SK-N-SH (cell line): ENCODE data around the gene FAM43A. TPM values are rescaled to one million over a fixed set of nuclear protein-coding genes. Genes with fewer than 3 reads are reported as not detected.

Experiments used
- CTCF ChIA-PET: fragments of 300-600, 350-600 bp; formaldehyde crosslinking; extraction: SDS; loops from one replicate; lab custom pipeline; 2021; lab: Yijun Ruan, JAX
- POLR2A ChIA-PET: fragments of 350-600 bp; sonication (Branson Sonifier 250); formaldehyde crosslinking; extraction: SDS; loops from one replicate; lab custom pipeline; 2020; ENCODE audit warnings: antibody characterized with exemption, inconsistent platforms; lab: Yijun Ruan, JAX
- DNase-seq: peaks from one replicate; pipeline ENCODE4 v3.0.0; 2012
- H2AFZ ChIP-seq: fragments of 200-600 bp; sonication (generic); 2 replicates; pipeline ENCODE4 v1.8.1; 2016; ENCODE audit warnings: antibody characterized with exemption, mild to moderate bottlenecking, low read depth
- H3F3A ChIP-seq: fragments of 200-600 bp; sonication (generic); replicated peaks from 2 replicates; pipeline ENCODE3; 2016; ENCODE audit warnings: antibody characterized with exemption, mild to moderate bottlenecking; ENCODE audit not compliant: insufficient read depth
- H3K27ac ChIP-seq, 2 experiments: fragments of 200-500 bp in 1 of 2; fragments of 200-600 bp in 1 of 2; sonication (Bioruptor generic) in 1 of 2; sonication (generic), shearing (Covaris generic) in 1 of 2; 2 replicates each; pipeline versions ENCODE4 v1.5.1 to v1.6.1; 2014 to 2016; ENCODE audit warnings: low read depth in 2 of 2, inconsistent platforms in 1 of 2, low read length in 1 of 2, mild to moderate bottlenecking in 1 of 2, mixed read lengths in 1 of 2
- H3K27me3 ChIP-seq: fragments of 200-600 bp; sonication (generic), shearing (Covaris generic); 2 replicates; pipeline ENCODE4 v1.6.1; 2016; ENCODE audit warnings: mixed run types; ENCODE audit not compliant: insufficient read depth
- H3K36me3 ChIP-seq, 2 experiments: fragments of 200-500 bp in 1 of 2; fragments of 200-600 bp in 1 of 2; sonication (Bioruptor generic) in 1 of 2; sonication (generic) in 1 of 2; replicated peaks in 1 of 2; 2 replicates each; pipeline versions ENCODE3 to v1.5.1; 2014 to 2016; ENCODE audit warnings: low read length in 1 of 2, mild to moderate bottlenecking in 1 of 2; ENCODE audit not compliant: insufficient read depth in 2 of 2, control insufficient read depth in 1 of 2
- H3K4me1 ChIP-seq, 2 experiments: fragments of 200-500 bp in 1 of 2; fragments of 200-600 bp in 1 of 2; sonication (Bioruptor generic) in 1 of 2; sonication (generic), shearing (Covaris generic) in 1 of 2; 2 replicates each; pipeline versions ENCODE4 v1.5.1 to v1.6.1; 2014 to 2016; ENCODE audit warnings: low read depth in 1 of 2, low read length in 1 of 2, mixed run types in 1 of 2; ENCODE audit not compliant: insufficient read depth in 2 of 2, control insufficient read depth in 1 of 2
- H3K4me2 ChIP-seq: fragments of 200-600 bp; sonication (generic), shearing (Covaris generic); 2 replicates; pipeline ENCODE4 v1.6.1; 2017; ENCODE audit warnings: mixed run types
- H3K4me3 ChIP-seq, 2 experiments: fragments of 200-500 bp in 1 of 2; fragments of 200-600 bp in 1 of 2; sonication (Bioruptor generic) in 1 of 2; sonication (generic), shearing (Covaris generic) in 1 of 2; 2 replicates each; pipeline versions ENCODE4 v1.5.1 to v1.8.1; 2014 to 2016; ENCODE audit warnings: low read depth in 2 of 2, inconsistent platforms in 1 of 2, low read length in 1 of 2, mild to moderate bottlenecking in 1 of 2, mixed read lengths in 1 of 2, moderate library complexity in 1 of 2
- H3K79me2 ChIP-seq: fragments of 200-600 bp; sonication (generic); 2 replicates; pipeline ENCODE4 v1.8.1; 2017; ENCODE audit warnings: mild to moderate bottlenecking; ENCODE audit not compliant: insufficient read depth
- H3K9ac ChIP-seq: fragments of 200-600 bp; sonication (generic); 2 replicates; pipeline ENCODE4 v1.6.1; 2017; ENCODE audit warnings: mixed run types
- H3K9me2 ChIP-seq: fragments of 200-600 bp; sonication (generic); 2 replicates; pipeline ENCODE4 v1.6.1; 2017; ENCODE audit warnings: mixed run types
- H3K9me3 ChIP-seq: fragments of 200-600 bp; sonication (generic); 2 replicates; pipeline ENCODE4 v1.6.1; 2017; ENCODE audit warnings: mixed run types, mild to moderate bottlenecking, moderate library complexity
- H4K20me1 ChIP-seq: fragments of 200-600 bp; sonication (generic); 2 replicates; pipeline ENCODE4 v1.6.1; 2017; ENCODE audit warnings: mild to moderate bottlenecking, mixed run types; ENCODE audit not compliant: insufficient read depth
- FOSL2 ChIP-seq: IDR thresholded peaks from 2 replicates; pipeline ENCODE4 v1.4.0; 2012; ENCODE audit warnings: low read depth, mild to moderate bottlenecking, moderate library complexity, borderline replicate concordance
- FOXJ3 ChIP-seq: sonication (generic); formaldehyde crosslinking; IDR thresholded peaks from 2 replicates; pipeline ENCODE4 v1.5.1; 2020; ENCODE audit warnings: mild to moderate bottlenecking, missing genetic modification reagents
- SMC3 ChIP-seq: IDR thresholded peaks from 2 replicates; pipeline ENCODE4 v1.6.1; 2012; ENCODE audit warnings: low read depth, low read length, improper control_type of control experiment
- TAF1 ChIP-seq: IDR thresholded peaks from 2 replicates; pipeline ENCODE4 v1.6.1; 2012; ENCODE audit warnings: low read depth, mild to moderate bottlenecking, low read length, moderate library complexity, borderline replicate concordance
- TCF12 ChIP-seq: IDR thresholded peaks from 2 replicates; pipeline ENCODE4 v1.4.0; 2012
- YY1 ChIP-seq: IDR thresholded peaks from 2 replicates; pipeline ENCODE4 v1.4.0; 2012; ENCODE audit warnings: low read depth, mild to moderate bottlenecking
- WGBS: methylation state at CpG from one replicate; pipeline ENCODE4 v1.1.6; 2017; ENCODE audit warnings: low lambda C conversion rate; 5-methylcytosine and 5-hydroxymethylcytosine counted together
- polyA plus RNA-seq, 3 experiments: library from polyadenylated mRNA; depleted of rRNA; stranded (reverse); fragments of >200 nt; gene quantifications; 2 replicates each; pipeline ENCODE4 v1.2.3, GENCODE V29; 2012
- TF ChIP-seq, protein P1 (sequence below): fragments of 200-600 bp; sonication (generic); IDR thresholded peaks from 2 replicates; pipeline ENCODE4 v1.6.1; 2017; ENCODE audit warnings: antibody characterized with exemption, mild to moderate bottlenecking, moderate library complexity
- TF ChIP-seq, protein P2 (sequence below): IDR thresholded peaks from 2 replicates; pipeline ENCODE4 v1.6.1; 2012; ENCODE audit warnings: mild to moderate bottlenecking, low read depth, low read length, moderate library complexity

The FAM43A gene
- polyA plus RNA-seq, 1 of the 3 experiments (the other 2 are of a cell fraction) = 2.4 TPM

DNA sequence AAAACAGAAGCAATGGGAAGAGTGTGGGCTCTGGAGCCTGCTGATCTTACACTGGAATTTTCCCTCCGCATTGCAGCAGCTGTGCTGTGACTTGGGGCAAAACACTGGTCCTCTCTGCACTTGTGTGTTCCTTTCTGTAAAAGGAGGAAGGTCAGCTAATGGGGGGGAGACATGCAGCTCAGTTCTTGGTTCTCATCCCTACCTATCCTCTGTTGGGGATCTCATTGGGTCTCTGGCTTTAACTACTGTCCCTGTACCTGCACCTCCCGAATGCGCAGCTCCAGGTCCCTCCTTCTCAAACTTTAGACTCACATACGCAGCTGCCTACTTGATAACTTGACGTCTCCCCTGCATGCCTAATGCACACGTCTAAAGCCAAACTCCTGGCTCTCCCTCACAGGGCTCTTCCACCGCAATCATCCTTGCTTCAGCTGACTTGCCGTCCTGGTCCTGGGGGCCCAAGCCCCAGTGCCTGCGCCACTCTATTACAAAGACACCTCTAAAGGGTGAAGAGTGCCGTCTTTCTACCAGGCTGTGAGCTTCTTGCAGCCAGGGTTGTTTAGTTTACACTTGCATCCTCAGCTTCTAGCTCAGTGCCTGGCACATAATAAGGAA lies 46.6 kb upstream of the FAM43A start:
- no peaks in the 10 kb centered on the region for H4K20me1 ChIP-seq
- CTCF ChIA-PET = interaction anchor here (1.2 kb wide), 1 partner anchor 9 kb away, joined by 3 read pairs; no protein-coding TSS in a partner anchor
- POLR2A ChIA-PET = no interaction called here
- H3K9me3 ChIP-seq = no peaks in the 10 kb centered on the region
- no peak overlapping the region for H3K27ac ChIP-seq
- peaks cover 26 to 28% of the 10 kb centered on the region in 2 experiments for H3K36me3 ChIP-seq
- H3K79me2 ChIP-seq = peaks cover 6% of the 10 kb centered on the region
- 96% methylated on average over 10 of the region's 10 CpGs for WGBS
- TF ChIP-seq YY1 = no peak
- no peak for TF ChIP-seq FOSL2
- no peak overlapping the region for H3K4me3 ChIP-seq
- H3K4me1 ChIP-seq = peaks cover 0 to 8% of the 10 kb centered on the region in 2 experiments; a peak in 1 of 4 replicates
- no peak overlapping the region for H3K9ac ChIP-seq
- no peaks in the 10 kb centered on the region for H3K27me3 ChIP-seq
- no peaks in the 10 kb centered on the region for H3K9me2 ChIP-seq
- no peak for DNase-seq
- H2AFZ ChIP-seq = no peak overlapping the region
- peak overlapping the region; percentile 62; the same call in 1 of the 2 replicates for H3K4me2 ChIP-seq
- peaks cover 35% of the 10 kb centered on the region for H3F3A ChIP-seq

DNA sequence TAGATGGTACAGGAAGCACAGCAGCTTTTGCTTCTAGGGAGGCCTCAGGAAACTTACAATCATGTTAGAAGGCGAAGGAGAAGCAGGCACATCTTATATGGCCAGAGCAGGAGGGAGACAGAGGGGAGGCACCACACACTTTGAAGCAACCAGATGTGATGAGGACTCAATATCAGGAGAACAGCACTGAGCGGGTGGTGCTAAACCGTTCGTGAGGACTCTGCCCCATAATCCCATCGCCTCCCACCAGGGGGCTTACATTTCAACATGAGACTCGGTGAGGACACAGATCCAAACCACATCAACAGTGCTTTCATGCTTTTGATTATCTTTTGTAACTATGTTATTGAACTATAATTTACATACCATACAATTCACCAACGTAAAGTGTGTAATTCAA lies 44.9 kb upstream of the FAM43A start:
- H2AFZ ChIP-seq = no peak overlapping the region
- no peak overlapping the region for H3K4me3 ChIP-seq
- CTCF ChIA-PET = interaction anchor here (2.5 kb wide), 1 partner anchor 8 kb away, joined by 13 read pairs; the partner anchor contains the start of gene TMEM44
- 83% methylated on average over 7 of the region's 7 CpGs for WGBS
- peaks cover 30% of the 10 kb centered on the region for H3F3A ChIP-seq
- H3K79me2 ChIP-seq = peaks cover 4% of the 10 kb centered on the region; the same call in 1 of the 2 replicates
- H3K9ac ChIP-seq = no peak overlapping the region
- POLR2A ChIA-PET = no interaction called here
- no peaks in the 10 kb centered on the region for H3K9me3 ChIP-seq
- H3K4me2 ChIP-seq = peak overlapping the region; percentile 62
- no peaks in the 10 kb centered on the region for H3K9me2 ChIP-seq
- no peak for DNase-seq
- TF ChIP-seq TAF1 (no peak), SMC3 (no peak)
- TF ChIP-seq, protein P1, sequence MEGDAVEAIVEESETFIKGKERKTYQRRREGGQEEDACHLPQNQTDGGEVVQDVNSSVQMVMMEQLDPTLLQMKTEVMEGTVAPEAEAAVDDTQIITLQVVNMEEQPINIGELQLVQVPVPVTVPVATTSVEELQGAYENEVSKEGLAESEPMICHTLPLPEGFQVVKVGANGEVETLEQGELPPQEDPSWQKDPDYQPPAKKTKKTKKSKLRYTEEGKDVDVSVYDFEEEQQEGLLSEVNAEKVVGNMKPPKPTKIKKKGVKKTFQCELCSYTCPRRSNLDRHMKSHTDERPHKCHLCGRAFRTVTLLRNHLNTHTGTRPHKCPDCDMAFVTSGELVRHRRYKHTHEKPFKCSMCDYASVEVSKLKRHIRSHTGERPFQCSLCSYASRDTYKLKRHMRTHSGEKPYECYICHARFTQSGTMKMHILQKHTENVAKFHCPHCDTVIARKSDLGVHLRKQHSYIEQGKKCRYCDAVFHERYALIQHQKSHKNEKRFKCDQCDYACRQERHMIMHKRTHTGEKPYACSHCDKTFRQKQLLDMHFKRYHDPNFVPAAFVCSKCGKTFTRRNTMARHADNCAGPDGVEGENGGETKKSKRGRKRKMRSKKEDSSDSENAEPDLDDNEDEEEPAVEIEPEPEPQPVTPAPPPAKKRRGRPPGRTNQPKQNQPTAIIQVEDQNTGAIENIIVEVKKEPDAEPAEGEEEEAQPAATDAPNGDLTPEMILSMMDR = peak; percentile 45
- H3K4me1 ChIP-seq = peaks cover 0 to 8% of the 10 kb centered on the region in 2 experiments; a peak in 1 of 4 replicates
- H3K27ac ChIP-seq = peak overlapping the region in 1 of 2 experiments; percentile 64; a peak in 2 of 4 replicates
- H3K36me3 ChIP-seq = peaks cover 38 to 41% of the 10 kb centered on the region in 2 experiments
- no peaks in the 10 kb centered on the region for H4K20me1 ChIP-seq
- no peaks in the 10 kb centered on the region for H3K27me3 ChIP-seq

DNA sequence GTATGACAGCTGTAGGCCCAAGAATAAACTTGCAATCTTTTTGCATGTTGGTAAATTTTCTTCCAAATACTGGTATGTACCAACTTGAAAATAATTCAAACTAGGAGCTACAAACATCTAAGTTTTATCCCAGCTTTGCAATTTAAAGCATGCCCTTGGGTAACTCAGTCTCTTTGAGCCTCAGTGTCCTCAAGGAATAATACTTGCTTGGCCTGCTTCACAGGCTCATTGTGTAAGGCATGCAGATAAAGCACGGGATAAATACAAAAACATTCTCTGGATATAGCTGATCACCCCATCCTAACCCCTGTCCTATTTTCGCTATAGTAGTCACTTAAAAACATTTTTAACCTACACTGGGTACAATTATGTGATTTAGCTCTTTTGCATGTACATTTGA lies 42.9 kb upstream of the FAM43A start:
- Histone ChIP-seq H3K36me3 (peaks cover 51 to 59% of the 10 kb centered on the region in 2 experiments), H3K4me2 (no peak overlapping the region), H3K27me3 (no peaks in the 10 kb centered on the region), H3K9ac (no peak overlapping the region), H3K27ac (no peak overlapping the region), H4K20me1 (no peaks in the 10 kb centered on the region), H3K9me3 (no peaks in the 10 kb centered on the region), H2AFZ (no peak overlapping the region), H3F3A (peaks cover 30% of the 10 kb centered on the region), H3K79me2 (peaks cover 4% of the 10 kb centered on the region; the same call in 1 of the 2 replicates), H3K4me3 (no peak overlapping the region), H3K9me2 (no peaks in the 10 kb centered on the region), H3K4me1 (peaks cover 0 to 8% of the 10 kb centered on the region in 2 experiments; a peak in 1 of 4 replicates)
- DNase-seq = no peak
- CTCF ChIA-PET = interaction anchor here (0.7 to 2.5 kb wide), 6 partner anchors 9 to 628 kb away, joined by 3 to 13 read pairs (median 3); partner anchors contain the start of genes TMEM44 and XXYLT1
- 98% methylated on average over 2 of the region's 2 CpGs for WGBS
- POLR2A ChIA-PET = interaction anchor here (1.0 kb wide), 1 partner anchor 9 kb away, joined by 3 read pairs; the partner anchor contains the start of gene TMEM44
- TF ChIP-seq, protein P2, sequence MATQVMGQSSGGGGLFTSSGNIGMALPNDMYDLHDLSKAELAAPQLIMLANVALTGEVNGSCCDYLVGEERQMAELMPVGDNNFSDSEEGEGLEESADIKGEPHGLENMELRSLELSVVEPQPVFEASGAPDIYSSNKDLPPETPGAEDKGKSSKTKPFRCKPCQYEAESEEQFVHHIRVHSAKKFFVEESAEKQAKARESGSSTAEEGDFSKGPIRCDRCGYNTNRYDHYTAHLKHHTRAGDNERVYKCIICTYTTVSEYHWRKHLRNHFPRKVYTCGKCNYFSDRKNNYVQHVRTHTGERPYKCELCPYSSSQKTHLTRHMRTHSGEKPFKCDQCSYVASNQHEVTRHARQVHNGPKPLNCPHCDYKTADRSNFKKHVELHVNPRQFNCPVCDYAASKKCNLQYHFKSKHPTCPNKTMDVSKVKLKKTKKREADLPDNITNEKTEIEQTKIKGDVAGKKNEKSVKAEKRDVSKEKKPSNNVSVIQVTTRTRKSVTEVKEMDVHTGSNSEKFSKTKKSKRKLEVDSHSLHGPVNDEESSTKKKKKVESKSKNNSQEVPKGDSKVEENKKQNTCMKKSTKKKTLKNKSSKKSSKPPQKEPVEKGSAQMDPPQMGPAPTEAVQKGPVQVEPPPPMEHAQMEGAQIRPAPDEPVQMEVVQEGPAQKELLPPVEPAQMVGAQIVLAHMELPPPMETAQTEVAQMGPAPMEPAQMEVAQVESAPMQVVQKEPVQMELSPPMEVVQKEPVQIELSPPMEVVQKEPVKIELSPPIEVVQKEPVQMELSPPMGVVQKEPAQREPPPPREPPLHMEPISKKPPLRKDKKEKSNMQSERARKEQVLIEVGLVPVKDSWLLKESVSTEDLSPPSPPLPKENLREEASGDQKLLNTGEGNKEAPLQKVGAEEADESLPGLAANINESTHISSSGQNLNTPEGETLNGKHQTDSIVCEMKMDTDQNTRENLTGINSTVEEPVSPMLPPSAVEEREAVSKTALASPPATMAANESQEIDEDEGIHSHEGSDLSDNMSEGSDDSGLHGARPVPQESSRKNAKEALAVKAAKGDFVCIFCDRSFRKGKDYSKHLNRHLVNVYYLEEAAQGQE = no peak
- TF ChIP-seq FOXJ3 (CRISPR knock-in tag) = no peak
- no peak for TF ChIP-seq TAF1
- TF ChIP-seq TCF12 = no peak
- TF ChIP-seq, all 33 proteins: peak for 0
